Measurements from ENCODE around the gene GADD45G. TPM values are rescaled to one million over a fixed set of nuclear protein-coding genes. Genes with fewer than 3 reads are reported as not detected.

GADD45G gene
- total and polyA plus RNA-seq, 2 of the 4 experiments (the other 2 are of a cell fraction), result 0.15 TPM; not detected in 1

DNA sequence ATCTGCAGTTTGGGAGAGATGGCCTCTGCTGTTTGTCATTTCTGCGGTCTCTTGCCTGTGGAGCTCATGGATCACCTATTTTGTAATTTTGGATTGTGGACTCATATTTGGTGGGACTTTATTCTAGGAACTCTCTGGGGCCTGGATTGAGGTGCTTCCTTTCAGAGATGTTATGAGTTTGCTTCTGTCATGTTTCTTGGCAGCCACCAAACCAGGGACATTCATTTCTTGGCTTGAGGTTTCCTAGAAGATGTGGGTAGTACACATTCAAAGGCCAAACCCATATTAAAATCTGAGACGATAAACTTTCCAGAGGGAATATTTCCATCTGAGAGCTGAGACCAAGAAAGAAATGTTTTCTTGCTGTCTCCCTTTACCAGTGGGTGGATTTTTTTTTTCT lies 37.2 kb upstream of the GADD45G start:
- H3K4me3 ChIP-seq (ENCODE audit: insufficient read depth, low read depth, low read length), result no peak overlapping the region
- CTCF ChIA-PET, result no interaction called here
- no peak overlapping the region for H3K4me2 ChIP-seq (ENCODE audit: low read depth, low read length)
- H3K4me1 ChIP-seq (ENCODE audit: control insufficient read depth, insufficient read depth, low read length), result no peaks in the 10 kb centered on the region
- no peak overlapping the region for H3K56ac ChIP-seq (ENCODE audit: extremely low read depth, insufficient read depth, low read length)
- no peak overlapping the region for H2AK9ac ChIP-seq (replicated peaks; ENCODE audit: low read depth, low read length, poor library complexity)
- no peak overlapping the region for H3K14ac ChIP-seq (replicated peaks; ENCODE audit: low read depth, low read length)
- H3K23ac ChIP-seq (ENCODE audit: low read depth, low read length), result no peak overlapping the region
- H3K27me3 ChIP-seq (ENCODE audit: control insufficient read depth, insufficient read depth, low read length), result peaks cover 3% of the 10 kb centered on the region
- intact Hi-C loops (cut with micrococcal nuclease) (no loop called here), in situ Hi-C loops (cut with MboI; ENCODE audit: low sequenced_read_pairs) (no loop called here), dilution Hi-C loops (cut with HindIII; ENCODE audit: low sequenced_read_pairs, unreplicated experiment) (no loop called here)
- BruUV-seq (replicated peaks), result no TSS peak
- H3K27ac ChIP-seq (ENCODE audit: insufficient read depth, low read length), result no peak overlapping the region
- TF ChIP-seq BHLHE40 (IDR thresholded peaks at IDR 0.05; ENCODE audit: low read depth, low read length), result no peak
- ATAC-seq (ENCODE audit: low read depth), result no peak
- H2BK15ac ChIP-seq (ENCODE audit: low read depth, low read length), result no peak overlapping the region
- no peak overlapping the region for H2AK5ac ChIP-seq (ENCODE audit: low read depth, low read length)
- no peaks in the 10 kb centered on the region for H3K36me3 ChIP-seq (ENCODE audit: control insufficient read depth, insufficient read depth, low read length)
- H3K9me1 ChIP-seq (ENCODE audit: insufficient read depth, low read length), result no peaks in the 10 kb centered on the region
- H2AFZ ChIP-seq (replicated peaks; ENCODE audit: low read length, poor library complexity), result no peak overlapping the region
- no CpG with 5 or more reads among the region's 2 CpGs for WGBS, 2 experiments (ENCODE audit: extremely low coverage in 2 of 2, insufficient read length in 1 of 2)
- no peak overlapping the region for H2BK5ac ChIP-seq (ENCODE audit: low read depth, low read length, poor library complexity, severe bottlenecking)
- H3K9me3 ChIP-seq (ENCODE audit: control insufficient read depth, insufficient read depth, low read length), result no peaks in the 10 kb centered on the region
- no peak overlapping the region for H3K9ac ChIP-seq (ENCODE audit: low read depth, low read length)
- no peak overlapping the region for H4K8ac ChIP-seq (ENCODE audit: low read depth in 2 of 2, low read length in 2 of 2)
- no peak overlapping the region for H4K5ac ChIP-seq (ENCODE audit: low read depth, low read length)
- no peak overlapping the region for H3K18ac ChIP-seq (ENCODE audit: low read depth, low read length)
- POLR2A ChIA-PET (ENCODE audit: unreplicated experiment), result no interaction called here
- no peak overlapping the region for H2BK20ac ChIP-seq (ENCODE audit: low read depth, low read length)
- no peak overlapping the region for H4K91ac ChIP-seq (ENCODE audit: insufficient read depth, low read depth, low read length)
- no peak overlapping the region for H3K4ac ChIP-seq (ENCODE audit: low read depth, low read length)
- no peak overlapping the region for H2BK120ac ChIP-seq (ENCODE audit: low read depth, low read length)
- no peaks in the 10 kb centered on the region for H4K20me1 ChIP-seq (ENCODE audit: insufficient read depth, low read length)
- no peaks in the 10 kb centered on the region for H3K79me1 ChIP-seq (ENCODE audit: low read depth in 1 of 2, low read length in 2 of 2)
- DNase-seq, result no peak
